ENCODE results near the gene APC.
"Not testable (repeated sequence)": the region's sequence is repeated elsewhere in the genome, so short reads cannot be mapped to it uniquely, and the experiment has no call there.

Gene APC

DNA sequence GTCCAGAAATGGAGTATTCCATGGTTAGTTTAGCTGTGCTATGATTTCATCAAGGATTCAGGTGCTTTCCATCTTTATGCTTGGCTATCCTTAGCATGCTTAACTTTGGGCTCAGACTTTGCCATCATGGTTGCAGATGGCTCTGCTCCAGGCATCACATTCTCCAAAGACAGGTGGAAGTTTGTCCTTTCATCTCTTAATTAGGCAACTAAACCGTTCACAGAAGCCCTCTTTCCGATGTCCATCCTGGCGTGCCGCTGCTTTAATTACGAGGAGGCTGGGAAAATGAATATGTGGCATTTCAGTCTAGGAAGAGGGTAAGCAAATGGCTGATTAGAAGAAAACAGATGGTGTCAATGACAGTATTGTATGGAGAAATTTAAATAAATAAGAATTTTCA lies 24.5 kb upstream of the APC start:
- no peak for DNase-seq (ENCODE audit: extremely low read depth in 1 of 2, low read depth in 1 of 2)

- not testable (repeated sequence) for DNase-seq (ENCODE audit: extremely low read depth in 1 of 2, low read depth in 1 of 2)
Measured at GRCh38 chr5:112716895-112717294, 20.8 kb upstream of the APC start.

DNA sequence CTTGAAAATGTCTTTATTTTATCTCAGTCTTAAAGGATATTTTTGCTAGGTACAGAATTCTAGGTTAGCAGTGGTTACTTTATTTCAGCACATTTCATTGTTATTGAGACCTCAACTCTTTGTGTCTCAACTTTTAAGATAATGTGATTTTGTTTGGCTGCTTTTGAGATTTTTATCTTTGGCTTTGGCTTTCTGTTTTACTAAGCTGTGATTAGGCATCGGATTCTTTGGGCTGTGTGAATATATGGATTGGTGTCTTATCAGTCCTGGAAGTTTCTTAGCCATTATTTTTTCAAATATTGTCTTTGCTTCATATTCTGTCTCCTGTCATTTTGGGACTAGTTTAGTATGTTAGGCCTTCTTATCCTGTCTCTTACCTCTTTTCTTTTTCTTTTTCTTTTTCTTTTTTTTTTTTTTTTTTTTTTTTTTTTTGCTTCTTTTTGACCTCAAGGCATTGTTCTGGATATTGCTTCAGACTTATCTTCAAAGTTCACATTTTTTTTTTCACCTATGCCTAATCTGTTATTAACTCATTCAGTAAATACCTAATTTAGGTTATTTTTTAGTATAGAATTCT lies 20.1 kb upstream of the APC start:
- no peak for DNase-seq (ENCODE audit: extremely low read depth in 1 of 2, low read depth in 1 of 2)

DNA sequence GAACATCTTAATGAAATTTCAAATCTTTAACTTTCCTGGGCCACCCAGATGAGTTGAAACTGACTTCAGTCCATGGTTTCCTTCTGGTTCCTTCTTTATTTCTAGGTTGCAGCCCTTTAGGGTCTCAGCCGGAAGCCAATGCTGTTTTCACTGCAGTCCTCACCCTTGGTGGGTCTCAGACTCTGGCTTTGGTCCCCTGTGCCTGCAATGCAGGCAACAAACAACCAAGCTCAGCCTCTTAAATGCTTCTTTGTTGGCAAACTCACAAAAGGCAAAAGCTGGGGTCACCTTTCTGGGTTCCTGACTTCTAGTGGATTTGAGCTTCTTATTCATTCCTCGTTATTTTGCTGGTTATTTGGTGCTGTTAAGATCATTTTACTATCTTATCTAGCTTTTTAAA lies 19.3 kb upstream of the APC start:
- DNase-seq (ENCODE audit: extremely low read depth in 1 of 2, low read depth in 1 of 2): no peak

GRCh38 chr5:112720576-112720975 lies 17.1 kb upstream of the APC start:
- no peak for DNase-seq (ENCODE audit: extremely low read depth in 1 of 2, low read depth in 1 of 2)

DNA sequence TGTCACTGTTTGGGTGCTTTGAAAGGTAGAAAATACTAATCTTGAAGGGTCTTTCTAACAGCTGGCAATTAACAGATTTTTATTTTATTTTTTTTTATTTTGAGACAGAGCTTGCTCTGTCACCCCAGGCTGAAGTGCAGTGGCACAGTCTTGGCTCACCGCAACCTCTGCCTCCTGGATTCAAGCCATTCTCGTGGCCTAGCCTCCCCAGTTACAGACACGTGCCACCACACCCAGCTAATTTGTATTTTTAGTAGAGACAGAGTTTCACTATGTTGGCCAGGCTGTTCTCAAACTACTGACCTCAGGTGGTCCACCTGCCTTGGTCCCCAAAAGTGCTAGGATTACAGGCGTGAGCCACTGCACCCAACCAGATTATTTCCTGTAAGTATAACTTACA lies 12.8 kb upstream of the APC start:
- DNase-seq (ENCODE audit: extremely low read depth in 1 of 2, low read depth in 1 of 2): no peak

- DNase-seq (ENCODE audit: extremely low read depth in 1 of 2, low read depth in 1 of 2): no peak
Measured at GRCh38 chr5:112729630-112730029, 8.1 kb upstream of the APC start.

DNA sequence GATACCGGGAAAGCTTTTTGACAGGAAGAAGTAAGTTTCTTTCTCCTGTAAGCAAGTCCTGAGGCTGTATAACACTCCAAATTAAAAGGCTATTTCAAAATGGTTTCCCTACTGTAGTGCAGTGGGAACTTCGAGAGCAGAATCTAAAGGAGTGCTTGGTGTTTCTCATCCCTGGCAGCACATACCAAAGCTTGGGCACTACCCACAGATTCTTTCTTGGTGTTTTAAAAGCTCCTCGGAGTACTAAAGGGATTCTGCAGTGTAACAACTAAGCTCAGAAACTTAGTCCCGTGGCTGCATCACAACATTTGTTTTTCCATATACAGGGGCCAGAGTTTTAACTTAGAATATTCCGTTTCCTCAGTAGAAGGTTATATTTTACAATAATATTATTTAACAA lies 5.6 kb upstream of the APC start:
- DNase-seq (ENCODE audit: extremely low read depth in 1 of 2, low read depth in 1 of 2): no peak

GRCh38 chr5:112733586-112733985 lies 4.1 kb upstream of the APC start:
- no peak for DNase-seq (ENCODE audit: extremely low read depth in 1 of 2, low read depth in 1 of 2)

DNA sequence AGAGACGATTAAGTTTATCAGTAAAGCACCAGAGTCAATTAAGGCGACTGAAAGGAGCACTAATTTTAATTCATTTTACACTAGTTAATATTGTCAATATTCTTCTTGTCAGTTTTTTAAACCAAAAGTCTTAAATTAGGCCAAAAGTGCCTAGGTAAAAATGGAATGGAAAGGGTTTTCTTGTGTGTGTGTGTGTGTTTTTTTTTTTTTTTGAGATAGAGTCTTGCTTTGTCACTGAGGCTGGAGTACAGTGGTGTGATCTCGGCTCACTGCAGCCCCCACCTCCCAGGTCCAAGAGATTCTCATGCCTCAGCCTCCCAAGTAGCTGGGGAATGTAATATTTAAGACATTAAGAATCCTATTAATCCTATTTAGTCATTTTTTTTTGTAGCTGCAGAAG lies 3.1 kb upstream of the APC start:
- DNase-seq (ENCODE audit: extremely low read depth in 1 of 2, low read depth in 1 of 2): no peak

DNA sequence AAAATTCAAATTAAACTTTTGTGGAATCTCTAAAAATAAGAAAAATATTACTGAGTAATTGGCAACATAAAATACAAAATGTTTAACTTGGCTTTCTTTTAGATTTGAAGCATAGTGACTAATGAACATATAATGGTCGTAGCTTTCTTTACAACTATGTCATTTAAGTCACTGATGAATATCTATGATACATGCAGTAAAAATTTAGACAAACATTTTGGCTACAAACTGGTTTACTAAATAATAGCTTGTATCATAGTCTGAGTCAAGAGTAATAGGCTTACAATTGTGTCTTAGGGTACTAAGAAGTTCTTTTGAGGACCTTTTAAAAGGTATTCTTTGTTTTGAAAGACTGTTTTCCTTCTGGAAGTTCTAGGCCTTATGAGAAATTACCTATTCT lies 2.0 kb upstream of the APC start:
- no peak for DNase-seq (ENCODE audit: extremely low read depth in 1 of 2, low read depth in 1 of 2)

- DNase-seq (ENCODE audit: extremely low read depth in 1 of 2, low read depth in 1 of 2): no peak
Measured at GRCh38 chr5:112737070-112737462, 619 bp upstream of the APC start.

GRCh38 chr5:112738191-112738560 lies 491 bp downstream of the APC start:
- no peak for DNase-seq (ENCODE audit: extremely low read depth in 1 of 2, low read depth in 1 of 2)

DNA sequence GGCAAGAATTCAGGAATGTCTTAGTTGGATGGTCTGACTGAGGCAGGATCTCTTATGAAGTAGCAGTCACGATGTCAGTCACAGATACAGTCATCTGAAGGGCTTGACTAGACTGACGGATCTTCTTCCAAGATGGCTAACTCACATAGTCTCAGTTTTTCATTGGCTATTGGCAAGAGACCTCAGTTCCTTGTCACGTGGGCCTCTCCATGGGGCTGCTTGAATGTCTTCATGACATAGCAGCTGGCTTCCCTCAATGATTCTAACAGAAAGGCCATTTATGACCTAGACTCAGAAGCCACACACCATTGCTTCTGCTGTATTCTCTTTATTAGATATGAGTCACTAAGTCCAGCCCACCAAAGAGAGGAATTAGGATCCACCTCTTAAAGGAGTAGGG lies 4.7 kb downstream of the APC start:
- no peak for DNase-seq (ENCODE audit: extremely low read depth in 1 of 2, low read depth in 1 of 2)

- DNase-seq (ENCODE audit: extremely low read depth in 1 of 2, low read depth in 1 of 2): no peak
Measured at GRCh38 chr5:112743631-112744030, 5.9 kb downstream of the APC start.

DNA sequence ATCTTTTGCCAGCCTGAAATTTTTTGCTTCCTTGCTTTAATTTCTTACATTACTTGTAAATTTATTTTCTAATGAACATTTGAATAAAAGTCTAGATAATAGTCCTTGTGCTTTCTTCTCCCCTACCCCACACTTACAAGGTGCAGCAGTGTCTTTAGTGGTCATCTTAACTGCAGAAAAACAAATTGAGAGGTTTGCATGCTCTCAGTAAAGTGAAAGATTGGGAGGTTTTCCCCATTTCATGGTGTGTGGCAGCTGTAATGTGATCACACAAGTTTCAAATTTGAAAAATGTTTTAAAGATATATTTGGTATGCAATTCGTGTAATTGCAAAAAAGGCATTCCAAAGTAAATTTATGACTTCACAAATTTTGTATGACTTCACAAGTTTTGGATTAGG lies 14.7 kb downstream of the APC start:
- DNase-seq (ENCODE audit: extremely low read depth in 1 of 2, low read depth in 1 of 2): no peak

DNA sequence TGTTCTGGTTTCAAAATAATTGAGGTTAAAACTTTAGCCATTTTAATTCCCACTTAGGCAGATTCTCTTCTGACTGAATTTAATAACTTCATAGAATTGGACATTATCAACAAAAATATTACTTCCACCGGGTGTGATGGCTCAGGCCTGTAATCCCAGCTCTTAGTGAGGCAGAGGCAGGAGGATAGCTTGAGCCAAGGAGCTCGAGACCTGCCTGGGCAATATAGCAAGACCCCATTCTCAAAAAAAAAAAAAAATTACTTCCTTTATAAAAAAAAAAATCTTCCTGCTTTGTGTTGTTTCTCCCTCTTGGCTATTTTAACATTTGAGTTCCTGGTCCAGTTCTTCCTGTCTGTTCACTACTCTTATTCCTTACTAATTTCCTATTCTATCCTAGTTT lies 18.0 kb downstream of the APC start:
- no peak for DNase-seq (ENCODE audit: extremely low read depth in 1 of 2, low read depth in 1 of 2)

DNA sequence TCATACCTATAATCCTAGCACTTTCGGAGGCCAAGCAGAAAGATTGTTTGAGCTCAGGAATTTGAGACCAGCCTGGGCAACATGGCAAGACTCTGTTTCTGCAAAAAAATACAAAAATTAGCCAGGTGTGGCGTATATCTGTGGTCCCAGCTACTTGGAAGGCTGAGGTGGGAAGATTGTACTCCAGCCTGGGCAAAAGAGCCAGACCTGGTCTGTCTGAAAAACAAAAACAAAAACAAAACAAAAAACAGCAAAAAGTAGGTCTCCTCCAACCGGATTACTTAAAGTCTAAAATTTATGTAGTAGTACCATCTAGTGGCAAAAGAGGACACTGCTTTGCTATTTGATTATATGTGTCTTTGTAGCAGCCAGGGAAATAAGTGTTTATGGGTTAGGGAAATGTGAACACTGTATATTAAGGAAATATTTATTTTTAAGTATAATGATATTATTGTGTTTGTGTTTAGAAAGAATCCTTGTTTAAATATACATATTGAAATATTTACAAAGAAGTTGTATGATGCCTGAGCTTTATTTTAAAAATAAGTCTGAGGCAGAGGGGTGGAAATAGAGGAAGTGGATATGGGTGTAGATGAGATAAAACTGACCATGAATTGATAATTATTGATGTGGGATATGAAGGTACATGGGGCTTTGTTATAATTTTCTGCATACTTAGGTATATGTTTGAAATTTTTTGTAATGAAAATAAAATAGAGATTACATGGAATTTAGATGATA lies 20.0 kb downstream of the APC start:
- no peak for DNase-seq (ENCODE audit: extremely low read depth in 1 of 2, low read depth in 1 of 2)

GRCh38 chr5:112758676-112759075 lies 21.0 kb downstream of the APC start:
- DNase-seq (ENCODE audit: extremely low read depth in 1 of 2, low read depth in 1 of 2): no peak

DNA sequence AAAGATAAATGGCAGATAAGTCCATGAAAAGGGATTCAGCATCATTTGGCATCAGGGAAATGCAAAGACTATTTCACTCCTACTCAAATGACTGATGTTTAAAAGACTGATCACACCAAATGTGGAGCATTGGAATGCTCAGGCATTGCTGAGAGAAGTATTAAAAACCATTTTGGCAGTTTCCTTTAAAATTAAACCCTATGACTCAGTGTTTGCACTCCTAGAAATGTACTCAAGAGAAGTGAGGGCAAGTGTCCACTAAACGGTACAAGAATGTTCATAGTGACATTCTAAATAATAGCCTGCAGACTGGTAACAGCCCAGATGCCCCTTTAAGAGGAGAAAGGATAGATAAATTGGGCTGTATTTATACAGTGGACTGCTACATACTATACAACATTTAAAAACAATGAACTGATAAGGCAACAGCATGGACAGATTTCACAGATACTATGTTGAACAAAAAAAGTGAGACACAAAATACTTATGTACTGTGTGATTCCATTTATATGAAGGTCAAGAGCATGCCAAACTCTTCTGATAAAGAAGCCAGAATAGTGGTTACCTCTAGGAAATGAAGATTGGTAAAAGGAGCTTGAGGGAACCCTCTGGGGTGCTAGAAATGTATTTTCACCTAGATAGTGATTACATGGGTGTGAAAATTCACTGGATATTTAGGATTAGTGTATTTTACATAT lies 24.6 kb downstream of the APC start:
- DNase-seq (ENCODE audit: extremely low read depth in 1 of 2, low read depth in 1 of 2): no peak

- no peak for DNase-seq (ENCODE audit: extremely low read depth in 1 of 2, low read depth in 1 of 2)
Measured at GRCh38 chr5:112763165-112763564, 25.5 kb downstream of the APC start.

DNA sequence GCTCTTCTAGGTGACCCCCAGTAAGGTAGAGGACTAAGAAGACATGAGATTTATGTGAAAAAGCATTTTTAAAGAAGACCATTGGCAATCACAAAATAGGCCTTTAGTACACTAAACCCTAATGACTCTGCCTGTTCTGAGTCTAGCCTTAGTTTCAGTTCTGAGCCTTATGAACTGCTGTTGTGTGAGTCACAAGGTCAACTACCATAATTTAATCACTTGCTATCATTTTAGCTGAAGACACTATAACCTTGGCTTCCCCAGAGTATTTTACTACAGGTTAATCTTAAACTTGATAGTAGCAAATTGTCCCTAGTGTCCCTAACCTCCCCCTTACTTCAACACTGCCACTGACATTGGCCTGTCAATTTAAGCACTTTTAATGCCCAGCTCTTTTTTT lies 34.4 kb downstream of the APC start:
- DNase-seq (ENCODE audit: extremely low read depth in 1 of 2, low read depth in 1 of 2): no peak

Measured in activated CD8-positive, alpha-beta memory T cell treated with anti-CD3 and anti-CD28 coated beads for 1 hour (primary cell).